Loucy (cell line): ENCODE measurements around the gene ABCC4.

Experiments
- H2AFZ ChIP-seq: fragments of 200-600 bp; sonication (generic); 2 replicates; pipeline ENCODE4 v1.6.0; 2016; ENCODE audit warnings: antibody characterized with exemption, mild to moderate bottlenecking, low read length, moderate library complexity
- H3F3A ChIP-seq: fragments of 200-600 bp; 2 replicates; pipeline ENCODE4 v1.6.0; 2016; ENCODE audit warnings: antibody characterized with exemption, low read depth, mild to moderate bottlenecking
- H3K27me3 ChIP-seq: fragments of 200-600 bp; sonication (generic); 2 replicates; pipeline ENCODE4 v1.6.1; 2014; ENCODE audit warnings: low read length, mild to moderate bottlenecking; ENCODE audit not compliant: insufficient read depth, poor library complexity, severe bottlenecking
- H3K36me3 ChIP-seq: fragments of 200-600 bp; sonication (generic); 2 replicates; pipeline ENCODE4 v1.6.1; 2016; ENCODE audit warnings: low read length; ENCODE audit not compliant: insufficient read depth
- H3K4me1 ChIP-seq: fragments of 200-600 bp; sonication (generic); 2 replicates; pipeline ENCODE4 v1.5.1; 2014; ENCODE audit warnings: low read length, mild to moderate bottlenecking; ENCODE audit not compliant: insufficient read depth, poor library complexity, severe bottlenecking
- H3K4me2 ChIP-seq: fragments of 200-600 bp; sonication (generic); 2 replicates; pipeline ENCODE4 v1.6.0; 2014; ENCODE audit warnings: antibody characterized with exemption, low read length, low read depth, mild to moderate bottlenecking; ENCODE audit not compliant: poor library complexity, severe bottlenecking
- H3K4me3 ChIP-seq: fragments of 200-600 bp; sonication (generic); 2 replicates; pipeline ENCODE4 v1.5.1; 2014; ENCODE audit warnings: low read length, mild to moderate bottlenecking, mixed read lengths; ENCODE audit not compliant: poor library complexity, severe bottlenecking
- H3K79me2 ChIP-seq: fragments of 200-600 bp; sonication (generic); 2 replicates; pipeline ENCODE4 v1.6.1; 2014; ENCODE audit warnings: low read length; ENCODE audit not compliant: insufficient read depth
- H3K9ac ChIP-seq: fragments of 200-600 bp; sonication (generic); 2 replicates; pipeline ENCODE4 v1.6.0; 2014; ENCODE audit warnings: mild to moderate bottlenecking, low read depth, low read length, moderate library complexity; ENCODE audit not compliant: poor library complexity, severe bottlenecking
- H3K9me2 ChIP-seq: fragments of 200-600 bp; sonication (generic); replicated peaks from 2 replicates; pipeline ENCODE4 v1.6.1; 2016; ENCODE audit warnings: low read depth, low read length, mixed read lengths
- H3K9me3 ChIP-seq: fragments of 200-600 bp; sonication (generic); 2 replicates; pipeline ENCODE4 v1.6.1; 2014; ENCODE audit warnings: mild to moderate bottlenecking, antibody characterized with exemption, low read length, low read depth; ENCODE audit not compliant: insufficient read depth
- H4K20me1 ChIP-seq: fragments of 200-600 bp; sonication (generic); 2 replicates; pipeline ENCODE4 v1.6.0; 2014; ENCODE audit warnings: antibody characterized with exemption, low read length, mild to moderate bottlenecking; ENCODE audit not compliant: insufficient read depth, poor library complexity, severe bottlenecking
- CTCF ChIP-seq: fragments of 200-600 bp; sonication (generic); conservative IDR thresholded peaks from 2 replicates; pipeline ENCODE4 v1.5.1; 2014; ENCODE audit warnings: mild to moderate bottlenecking, antibody characterized with exemption, low read length
- EZH2phosphoT487 ChIP-seq: fragments of 200-600 bp; IDR thresholded peaks from 2 replicates; pipeline ENCODE4 v1.6.1; 2018; ENCODE audit warnings: antibody characterized with exemption, mild to moderate bottlenecking, moderate library complexity, borderline replicate concordance

The ABCC4 gene

DNA sequence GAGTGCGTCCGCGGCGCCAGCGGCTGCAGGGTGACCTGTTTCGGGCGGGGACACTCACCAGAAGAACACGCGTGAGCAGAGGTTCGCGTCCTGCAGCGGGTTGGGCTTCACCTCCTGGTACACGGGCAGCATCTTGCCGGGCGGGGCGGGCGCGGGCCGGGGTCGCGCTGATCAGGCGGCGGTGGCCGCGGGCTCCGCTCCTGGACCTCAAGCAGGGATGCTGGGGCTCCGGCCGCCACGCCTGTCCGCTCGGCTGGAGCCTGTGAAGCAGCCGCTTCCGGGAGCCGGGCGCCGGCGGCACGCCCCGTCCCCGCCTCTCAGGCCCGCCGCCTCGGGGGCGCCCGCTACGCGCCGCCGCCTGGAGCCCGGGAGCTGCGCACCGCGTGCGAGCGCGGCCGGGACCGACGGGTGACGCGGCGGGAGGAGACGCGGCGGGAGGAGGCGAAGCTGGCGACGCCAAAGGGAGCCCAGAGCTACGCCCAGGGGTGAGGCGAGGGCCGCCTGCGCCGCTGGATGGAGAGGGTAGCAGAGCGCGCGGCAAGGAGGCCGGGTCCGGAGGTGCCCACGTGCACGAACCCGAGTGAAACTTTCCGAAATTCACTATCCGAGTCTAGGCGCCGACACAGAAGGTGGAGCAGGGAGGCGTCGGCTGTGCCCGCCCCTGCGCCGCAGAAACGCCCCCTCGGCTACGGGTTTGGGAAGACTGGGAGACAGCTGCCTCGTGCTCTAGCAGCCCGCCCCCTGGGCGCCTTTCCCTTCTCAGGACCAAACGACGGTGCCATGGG lies at the start of gene ABCC4:
TSS of gene ABCC4 (minus strand) at position 269 of the 785 bp plus-strand sequence. CDS start at position 132, 137 bp downstream.
- peak within 1 kb of the TSS; percentile 71 for H3K4me2 ChIP-seq
- TF ChIP-seq EZH2phosphoT487 (no peak), CTCF (no peak)

GRCh38 chr13:95349267-95349666 lies 48.0 kb upstream of the ABCC4 start:
- no peaks in the 10 kb centered on the region for H3K36me3 ChIP-seq
- H3K9me3 ChIP-seq = no peaks in the 10 kb centered on the region
- H3K9ac ChIP-seq = no peak overlapping the region
- H2AFZ ChIP-seq = no peak overlapping the region
- no peak overlapping the region for H3K4me2 ChIP-seq
- H3K4me3 ChIP-seq = no peak overlapping the region
- H3K79me2 ChIP-seq = no peaks in the 10 kb centered on the region
- TF ChIP-seq EZH2phosphoT487 (no peak), CTCF (no peak)
- H3K27me3 ChIP-seq = no peaks in the 10 kb centered on the region
- no peaks in the 10 kb centered on the region for H3F3A ChIP-seq
- no peaks in the 10 kb centered on the region for H4K20me1 ChIP-seq
- no peaks in the 10 kb centered on the region for H3K4me1 ChIP-seq
- H3K9me2 ChIP-seq = no peaks in the 10 kb centered on the region

More for the DNA sequence above, at the start of gene ABCC4:
- Histone ChIP-seq H3K4me3 (peak within 1 kb of the TSS; percentile 95), H4K20me1 (no peaks in the 10 kb centered on the region), H3K9me2 (no peaks in the 10 kb centered on the region), H3K4me1 (peaks cover 17% of the 10 kb centered on the region), H2AFZ (peak within 1 kb of the TSS; percentile 99), H3K36me3 (no peaks in the 10 kb centered on the region), H3K9ac (peak within 1 kb of the TSS; percentile 91), H3K9me3 (no peaks in the 10 kb centered on the region), H3K79me2 (peaks cover 12% of the 10 kb centered on the region; the same call in 1 of the 2 replicates), H3K27me3 (no peaks in the 10 kb centered on the region), H3F3A (no peaks in the 10 kb centered on the region)

- H2AFZ ChIP-seq = no peak overlapping the region
- no peaks in the 10 kb centered on the region for H3K36me3 ChIP-seq
- TF ChIP-seq CTCF (no peak), EZH2phosphoT487 (no peak)
- H3K27me3 ChIP-seq = no peaks in the 10 kb centered on the region
- H3K4me1 ChIP-seq = no peaks in the 10 kb centered on the region
- no peaks in the 10 kb centered on the region for H3K9me3 ChIP-seq
- H3F3A ChIP-seq = no peaks in the 10 kb centered on the region
- no peak overlapping the region for H3K9ac ChIP-seq
- no peaks in the 10 kb centered on the region for H4K20me1 ChIP-seq
- H3K4me2 ChIP-seq = no peak overlapping the region
- no peaks in the 10 kb centered on the region for H3K79me2 ChIP-seq
- no peaks in the 10 kb centered on the region for H3K9me2 ChIP-seq
- no peak overlapping the region for H3K4me3 ChIP-seq
These were observed 42.7 kb upstream of the ABCC4 start for GRCh38 chr13:95343944-95344343.
